IPS DF 6.9 (cell line): ENCODE measurements around the gene OR5AC2.

Experiments
- DNase-seq: peaks from one replicate; pipeline ENCODE4 v3.0.0-alpha.2; 2013; ENCODE audit warnings: low read depth, low spot score
- H3K27ac ChIP-seq: one replicate; pipeline ENCODE4 v1.5.1; 2013; ENCODE audit warnings: low read length, control low read depth
- H3K27me3 ChIP-seq: 2 replicates; pipeline ENCODE4 v1.6.1; 2013; ENCODE audit warnings: mild to moderate bottlenecking, low read length; ENCODE audit not compliant: control insufficient read depth, insufficient read depth
- H3K36me3 ChIP-seq: 2 replicates; pipeline ENCODE4 v1.6.1; 2013; ENCODE audit warnings: low read length; ENCODE audit not compliant: control insufficient read depth, insufficient read depth
- H3K4me1 ChIP-seq: 2 replicates; pipeline ENCODE4 v1.6.1; 2013; ENCODE audit warnings: low read length; ENCODE audit not compliant: control insufficient read depth, insufficient read depth
- H3K4me3 ChIP-seq: 2 replicates; pipeline ENCODE4 v1.5.1; 2013; ENCODE audit warnings: mild to moderate bottlenecking, low read length
- H3K9me3 ChIP-seq: 2 replicates; pipeline ENCODE4 v1.6.1; 2013; ENCODE audit warnings: low read length, inconsistent platforms; ENCODE audit not compliant: control insufficient read depth, insufficient read depth
- WGBS: extraction: QIAGEN DNeasy Blood & Tissue Kit; methylation state at CpG from one replicate; pipeline ENCODE4 v1.1.7; 2013; ENCODE audit warnings: mixed read lengths, missing lambda C conversion rate; ENCODE audit not compliant: insufficient read length, insufficient coverage; 5-methylcytosine and 5-hydroxymethylcytosine counted together

The OR5AC2 gene

DNA sequence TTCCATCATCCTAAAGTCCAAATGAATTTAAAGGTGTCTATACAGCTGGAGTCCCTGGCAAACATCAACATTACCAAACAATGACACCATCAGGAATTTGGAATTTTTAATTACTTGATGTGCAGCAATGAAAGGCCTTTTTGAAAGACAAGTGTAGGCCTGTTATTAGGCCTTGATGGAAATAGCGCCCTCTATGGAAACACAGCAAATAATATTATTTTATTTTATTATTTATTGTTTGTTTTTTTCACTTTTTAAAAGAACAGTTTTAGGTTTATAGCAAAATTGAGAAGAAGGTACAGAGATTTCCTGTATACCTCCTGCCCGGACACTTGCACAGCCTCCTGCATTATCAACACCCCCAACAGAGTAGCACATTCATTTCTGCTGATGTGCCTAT lies 18.1 kb upstream of the OR5AC2 start:
- WGBS, result no CpG with 5 or more reads among the region's 2 CpGs
- H3K4me3 ChIP-seq, result no peak overlapping the region

GRCh38 chr3:98070840-98071239 lies 16.1 kb upstream of the OR5AC2 start:
- no CpG with 5 or more reads among the region's 2 CpGs for WGBS
- no peaks in the 10 kb centered on the region for H3K27me3 ChIP-seq
- no peaks in the 10 kb centered on the region for H3K9me3 ChIP-seq

More for the DNA sequence above, 18.1 kb upstream of the OR5AC2 start:
- Histone ChIP-seq H3K9me3 (no peaks in the 10 kb centered on the region), H3K27me3 (no peaks in the 10 kb centered on the region), H3K36me3 (no peaks in the 10 kb centered on the region), H3K4me1 (no peaks in the 10 kb centered on the region), H3K27ac (no peak overlapping the region)
- DNase-seq, result no peak

GRCh38 chr3:98073486-98073885 lies 13.5 kb upstream of the OR5AC2 start:
- H3K9me3 ChIP-seq, result no peaks in the 10 kb centered on the region
- no peak overlapping the region for H3K4me3 ChIP-seq
- no peak for DNase-seq
- H3K27me3 ChIP-seq, result no peaks in the 10 kb centered on the region
- no peaks in the 10 kb centered on the region for H3K36me3 ChIP-seq
- H3K4me1 ChIP-seq, result no peaks in the 10 kb centered on the region
- WGBS, result no CpG with 5 or more reads among the region's 1 CpG
- H3K27ac ChIP-seq, result no peak overlapping the region

More at GRCh38 chr3:98070840-98071239, 16.1 kb upstream of the OR5AC2 start:
- no peak overlapping the region for H3K4me3 ChIP-seq
- no peak overlapping the region for H3K27ac ChIP-seq
- H3K36me3 ChIP-seq, result no peaks in the 10 kb centered on the region
- DNase-seq, result no peak
- no peaks in the 10 kb centered on the region for H3K4me1 ChIP-seq

DNA sequence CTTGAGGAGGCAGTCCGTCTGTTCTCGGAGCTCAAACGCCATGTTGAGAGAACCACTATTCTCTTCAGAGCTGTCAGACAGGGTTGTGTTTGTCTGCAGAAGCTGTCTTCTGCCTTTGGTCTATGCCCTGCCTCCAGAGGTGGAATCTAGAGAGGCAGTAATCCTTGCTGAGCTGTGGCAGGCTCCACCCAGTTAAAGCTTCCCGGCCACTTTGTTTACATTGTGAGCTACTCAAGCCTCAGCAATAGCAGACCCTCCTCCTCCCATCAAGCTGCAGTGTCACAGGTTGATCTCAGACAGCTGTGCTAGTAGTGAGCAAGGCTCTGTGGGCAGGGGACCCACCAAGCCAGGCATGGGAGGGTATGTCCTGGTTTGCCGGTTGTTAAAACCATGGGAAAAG lies 8.9 kb downstream of the OR5AC2 start:
- Histone ChIP-seq H3K36me3 (no peaks in the 10 kb centered on the region), H3K27ac (no peak overlapping the region), H3K9me3 (no peaks in the 10 kb centered on the region), H3K27me3 (no peaks in the 10 kb centered on the region), H3K4me3 (no peak overlapping the region), H3K4me1 (no peaks in the 10 kb centered on the region)
- DNase-seq, result no peak
- WGBS, result no CpG with 5 or more reads among the region's 5 CpGs

DNA sequence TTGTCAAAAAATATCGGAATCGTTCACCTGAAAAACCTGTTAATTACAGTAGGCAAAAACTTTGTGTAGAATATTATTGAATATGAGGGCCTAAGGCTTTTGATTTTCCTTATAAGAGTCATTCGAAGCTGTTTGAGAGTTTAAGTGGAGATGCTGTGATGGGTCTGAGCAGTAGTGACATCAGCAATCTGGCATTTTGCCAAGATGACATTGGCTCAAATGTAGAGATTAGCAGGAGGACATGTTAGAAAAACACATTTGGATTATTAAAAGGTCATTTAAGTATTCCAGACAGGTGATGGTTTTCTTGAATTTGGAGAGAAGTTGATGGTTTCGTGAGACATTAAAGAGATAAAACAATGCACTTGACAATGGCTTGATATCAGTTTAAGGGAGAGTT lies 12.9 kb downstream of the OR5AC2 start:
- Histone ChIP-seq H3K27me3 (no peaks in the 10 kb centered on the region), H3K4me3 (no peak overlapping the region)
- DNase-seq, result no peak

DNA sequence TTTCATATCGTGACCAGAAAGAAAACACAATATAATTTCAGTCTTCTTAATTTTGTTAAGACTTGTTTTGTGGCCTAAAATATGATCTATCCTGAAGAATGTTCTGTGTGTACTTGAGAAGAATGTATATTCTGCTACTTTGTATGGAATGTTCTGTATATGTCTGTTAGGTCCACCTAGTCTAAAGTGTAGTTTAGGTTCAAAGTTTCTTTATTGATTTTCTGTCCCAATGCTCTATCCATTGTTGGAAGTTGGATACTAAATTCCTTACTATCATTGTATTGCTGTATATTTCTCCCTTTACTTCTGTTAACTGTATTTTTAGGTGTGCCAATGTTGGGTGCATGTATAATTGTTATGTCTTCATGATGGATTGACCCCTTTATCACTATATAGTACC lies 21.2 kb downstream of the OR5AC2 start:
- Histone ChIP-seq H3K36me3 (no peaks in the 10 kb centered on the region), H3K9me3 (no peaks in the 10 kb centered on the region), H3K27ac (no peak overlapping the region), H3K27me3 (no peaks in the 10 kb centered on the region), H3K4me1 (no peaks in the 10 kb centered on the region), H3K4me3 (no peak overlapping the region)
- DNase-seq, result no peak
- WGBS, result no CpG with 5 or more reads among the region's 1 CpG

More for the DNA sequence above, 12.9 kb downstream of the OR5AC2 start:
- Histone ChIP-seq H3K9me3 (no peaks in the 10 kb centered on the region), H3K36me3 (no peaks in the 10 kb centered on the region), H3K27ac (no peak overlapping the region), H3K4me1 (no peaks in the 10 kb centered on the region)
- no CpG with 5 or more reads among the region's 4 CpGs for WGBS

- H3K36me3 ChIP-seq, result no peaks in the 10 kb centered on the region
- H3K4me1 ChIP-seq, result no peaks in the 10 kb centered on the region
- H3K27me3 ChIP-seq, result no peaks in the 10 kb centered on the region
- H3K4me3 ChIP-seq, result no peak overlapping the region
- no CpG with 5 or more reads among the region's 4 CpGs for WGBS
- H3K27ac ChIP-seq, result no peak overlapping the region
- H3K9me3 ChIP-seq, result no peaks in the 10 kb centered on the region
- no peak for DNase-seq
Measured at GRCh38 chr3:98109807-98110549, 23.0 kb downstream of the OR5AC2 start.

- no peaks in the 10 kb centered on the region for H3K36me3 ChIP-seq
- no peaks in the 10 kb centered on the region for H3K27me3 ChIP-seq
- H3K4me1 ChIP-seq, result no peaks in the 10 kb centered on the region
Measured at GRCh38 chr3:98110550-98110908, 23.6 kb downstream of the OR5AC2 start.

GRCh38 chr3:98114264-98114663 lies 27.3 kb downstream of the OR5AC2 start:
- no peaks in the 10 kb centered on the region for H3K36me3 ChIP-seq
- no peak overlapping the region for H3K4me3 ChIP-seq
- H3K9me3 ChIP-seq, result no peaks in the 10 kb centered on the region
- DNase-seq, result no peak
- H3K27me3 ChIP-seq, result no peaks in the 10 kb centered on the region
- WGBS, result no CpG with 5 or more reads among the region's 3 CpGs
- H3K27ac ChIP-seq, result no peak overlapping the region
- no peaks in the 10 kb centered on the region; the same call in 1 of the 2 replicates for H3K4me1 ChIP-seq

More at GRCh38 chr3:98110550-98110908, 23.6 kb downstream of the OR5AC2 start:
- no peak overlapping the region for H3K4me3 ChIP-seq
- DNase-seq, result no peak
- H3K9me3 ChIP-seq, result no peaks in the 10 kb centered on the region
- no peak overlapping the region for H3K27ac ChIP-seq

DNA sequence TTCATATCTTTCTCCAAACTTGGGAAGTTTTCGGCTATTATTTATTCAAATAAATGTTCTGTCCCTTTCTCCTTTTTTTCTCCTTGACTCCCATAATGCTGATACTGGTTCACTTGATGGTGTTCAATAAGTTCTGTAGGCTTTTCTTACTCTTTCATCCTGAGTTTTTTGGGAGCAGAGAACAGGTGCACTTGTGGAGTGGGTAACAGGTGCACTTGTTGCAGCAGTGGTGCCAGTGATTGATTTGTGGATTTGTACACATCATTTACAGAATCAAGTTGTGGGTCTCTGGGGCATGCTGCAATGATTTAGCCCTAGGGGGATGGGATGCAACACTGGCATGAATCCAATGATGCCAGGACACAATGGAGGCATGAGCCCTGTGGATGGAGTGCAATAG lies 28.7 kb downstream of the OR5AC2 start:
- H3K27me3 ChIP-seq, result no peaks in the 10 kb centered on the region
- no CpG with 5 or more reads among the region's 1 CpG for WGBS
- no peaks in the 10 kb centered on the region for H3K9me3 ChIP-seq

GRCh38 chr3:98130421-98130820 lies 43.4 kb downstream of the OR5AC2 start, which contains the start of gene OR5H1:
Gene OR5H1, plus strand, starts transcription at chr3:98130721. Its CDS starts 1,977 bp downstream, at chr3:98132698.
- WGBS, result no CpG with 5 or more reads among the region's 1 CpG
- H3K27me3 ChIP-seq, result no peaks in the 10 kb centered on the region

More for the DNA sequence above, 28.7 kb downstream of the OR5AC2 start:
- no peaks in the 10 kb centered on the region for H3K36me3 ChIP-seq
- H3K4me3 ChIP-seq, result no peak overlapping the region
- no peaks in the 10 kb centered on the region; the same call in 1 of the 2 replicates for H3K4me1 ChIP-seq
- DNase-seq, result no peak
- no peak overlapping the region for H3K27ac ChIP-seq

More at GRCh38 chr3:98130421-98130820, 43.4 kb downstream of the OR5AC2 start, which contains the start of gene OR5H1:
- H3K4me3 ChIP-seq, result no peak within 1 kb of the TSS
- no peaks in the 10 kb centered on the region for H3K4me1 ChIP-seq
- H3K27ac ChIP-seq, result no peak within 1 kb of the TSS
- DNase-seq, result no peak
- no peaks in the 10 kb centered on the region for H3K9me3 ChIP-seq
- H3K36me3 ChIP-seq, result no peaks in the 10 kb centered on the region
